ENCODE results near the gene DSCAML1. TPM values are rescaled to one million over a fixed set of nuclear protein-coding genes. Genes with fewer than 3 reads are reported as not detected.

The DSCAML1 gene
- total RNA-seq, 1 donor from 2014 or later, result not detected

DNA sequence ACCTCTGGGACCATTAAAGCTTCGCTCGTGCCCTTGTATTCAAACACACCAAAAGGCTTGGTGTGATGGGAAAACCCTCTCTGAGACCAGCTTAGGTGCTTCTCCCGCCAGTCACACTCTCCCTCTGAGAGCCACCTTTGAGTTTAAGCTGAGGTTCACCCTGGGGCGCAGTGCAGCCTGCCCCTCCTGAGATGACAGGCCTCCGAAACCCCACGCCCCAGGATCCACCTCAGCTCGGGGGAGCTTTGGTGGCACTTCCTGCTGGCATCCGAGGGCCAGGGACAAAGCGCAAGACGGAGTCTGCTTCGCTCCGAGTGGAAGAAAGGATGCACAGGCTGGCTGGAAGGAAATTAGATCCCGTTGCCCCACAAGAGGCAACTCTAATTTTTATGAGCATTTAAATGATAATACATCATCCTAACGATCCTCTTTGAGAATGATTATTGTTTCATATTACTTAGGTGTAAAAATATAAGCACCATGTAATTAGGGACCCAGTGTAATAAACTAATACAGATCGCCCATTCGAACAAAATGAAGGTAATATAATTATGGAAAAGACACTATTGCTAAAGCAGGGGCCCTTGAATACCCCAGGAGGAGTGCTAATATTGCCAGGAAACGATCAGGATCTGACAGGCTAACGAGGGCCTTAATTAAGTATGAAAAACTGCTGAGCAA, 334.7 kb downstream of the DSCAML1 start:
- Histone ChIP-seq H3K4me1 (no peaks in the 10 kb centered on the region), H3K27me3 (no peaks in the 10 kb centered on the region), H3K9me3 (no peaks in the 10 kb centered on the region), H3K27ac (no peak overlapping the region), H3K36me3 (no peaks in the 10 kb centered on the region), H3K4me3 (no peak overlapping the region)
- TF ChIP-seq, protein P1, sequence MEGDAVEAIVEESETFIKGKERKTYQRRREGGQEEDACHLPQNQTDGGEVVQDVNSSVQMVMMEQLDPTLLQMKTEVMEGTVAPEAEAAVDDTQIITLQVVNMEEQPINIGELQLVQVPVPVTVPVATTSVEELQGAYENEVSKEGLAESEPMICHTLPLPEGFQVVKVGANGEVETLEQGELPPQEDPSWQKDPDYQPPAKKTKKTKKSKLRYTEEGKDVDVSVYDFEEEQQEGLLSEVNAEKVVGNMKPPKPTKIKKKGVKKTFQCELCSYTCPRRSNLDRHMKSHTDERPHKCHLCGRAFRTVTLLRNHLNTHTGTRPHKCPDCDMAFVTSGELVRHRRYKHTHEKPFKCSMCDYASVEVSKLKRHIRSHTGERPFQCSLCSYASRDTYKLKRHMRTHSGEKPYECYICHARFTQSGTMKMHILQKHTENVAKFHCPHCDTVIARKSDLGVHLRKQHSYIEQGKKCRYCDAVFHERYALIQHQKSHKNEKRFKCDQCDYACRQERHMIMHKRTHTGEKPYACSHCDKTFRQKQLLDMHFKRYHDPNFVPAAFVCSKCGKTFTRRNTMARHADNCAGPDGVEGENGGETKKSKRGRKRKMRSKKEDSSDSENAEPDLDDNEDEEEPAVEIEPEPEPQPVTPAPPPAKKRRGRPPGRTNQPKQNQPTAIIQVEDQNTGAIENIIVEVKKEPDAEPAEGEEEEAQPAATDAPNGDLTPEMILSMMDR (IDR thresholded peaks at IDR 0.05), result no peak
- DNase-seq (ENCODE audit: low spot score in 2 of 2), result no peak
- intact Hi-C loops (cut with DNase I), result no loop called here

DNA sequence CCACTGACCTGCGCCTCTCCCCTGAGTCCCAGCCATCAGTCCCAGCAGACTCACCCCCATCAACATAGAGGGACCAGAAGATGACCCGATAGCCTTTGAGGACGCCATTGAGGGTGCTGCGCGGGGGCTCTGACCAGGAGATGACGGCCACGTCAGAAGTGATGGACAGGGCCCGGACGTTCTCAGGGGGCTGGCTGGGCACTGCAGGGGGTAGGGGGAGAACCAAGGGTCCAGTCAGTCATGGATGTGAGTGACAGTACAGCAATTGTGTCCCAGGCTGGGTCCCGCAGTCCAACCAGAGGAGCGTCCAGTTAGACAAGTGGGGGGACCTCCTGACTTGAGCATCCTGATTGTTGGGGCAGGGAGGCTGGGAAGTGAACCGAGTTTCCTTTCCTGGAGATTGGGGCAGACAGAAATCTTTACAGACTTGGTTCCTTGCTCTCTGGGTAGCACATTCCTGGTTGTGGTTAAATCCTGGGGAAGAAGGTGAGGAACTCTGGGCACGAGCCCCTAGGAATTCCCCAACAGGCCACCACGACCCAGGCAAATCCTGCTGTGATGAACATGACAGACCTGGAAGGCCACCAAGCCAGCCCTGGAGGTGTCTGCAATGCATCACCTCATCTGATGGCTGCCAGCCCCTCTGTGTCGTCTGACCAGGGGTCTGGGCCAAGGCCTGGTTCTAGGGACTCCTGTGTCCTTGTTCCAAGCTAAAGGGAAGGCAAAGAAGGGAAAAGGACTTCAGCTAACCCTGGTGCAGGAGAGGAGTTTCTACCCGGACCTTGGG, 335.4 kb downstream of the DSCAML1 start:
- Histone ChIP-seq H3K4me3 (no peak overlapping the region), H3K36me3 (no peaks in the 10 kb centered on the region), H3K27me3 (no peaks in the 10 kb centered on the region), H3K4me1 (no peaks in the 10 kb centered on the region), H3K27ac (no peak overlapping the region), H3K9me3 (no peaks in the 10 kb centered on the region)
- intact Hi-C loops (cut with DNase I), result no loop called here
- no peak for DNase-seq (ENCODE audit: low spot score in 2 of 2)
- TF ChIP-seq, protein P1 (IDR thresholded peaks at IDR 0.05), result no peak

DNA sequence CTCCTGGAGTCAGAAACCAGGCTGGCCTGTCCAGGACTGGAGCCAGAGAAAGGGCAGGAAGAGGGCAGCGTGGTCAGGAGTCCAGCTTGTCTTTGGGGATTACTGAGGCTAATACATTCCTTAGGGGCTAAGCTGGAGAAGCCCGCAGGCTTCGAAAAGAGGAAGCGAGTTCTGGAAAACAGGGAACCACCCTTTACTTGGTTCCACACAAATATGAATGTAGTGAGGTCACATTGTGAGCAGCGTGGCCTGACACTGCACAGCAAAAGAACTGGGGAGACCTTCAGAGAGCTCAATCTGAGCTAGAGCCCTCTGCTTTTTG, 337.1 kb downstream of the DSCAML1 start:
- Histone ChIP-seq H3K4me1 (no peaks in the 10 kb centered on the region), H3K27ac (no peak overlapping the region), H3K36me3 (no peaks in the 10 kb centered on the region), H3K9me3 (no peaks in the 10 kb centered on the region), H3K4me3 (no peak overlapping the region), H3K27me3 (no peaks in the 10 kb centered on the region)
- intact Hi-C loops (cut with DNase I), result no loop called here
- DNase-seq (ENCODE audit: low spot score in 2 of 2), result no peak
- TF ChIP-seq, protein P1 (IDR thresholded peaks at IDR 0.05), result no peak

DNA sequence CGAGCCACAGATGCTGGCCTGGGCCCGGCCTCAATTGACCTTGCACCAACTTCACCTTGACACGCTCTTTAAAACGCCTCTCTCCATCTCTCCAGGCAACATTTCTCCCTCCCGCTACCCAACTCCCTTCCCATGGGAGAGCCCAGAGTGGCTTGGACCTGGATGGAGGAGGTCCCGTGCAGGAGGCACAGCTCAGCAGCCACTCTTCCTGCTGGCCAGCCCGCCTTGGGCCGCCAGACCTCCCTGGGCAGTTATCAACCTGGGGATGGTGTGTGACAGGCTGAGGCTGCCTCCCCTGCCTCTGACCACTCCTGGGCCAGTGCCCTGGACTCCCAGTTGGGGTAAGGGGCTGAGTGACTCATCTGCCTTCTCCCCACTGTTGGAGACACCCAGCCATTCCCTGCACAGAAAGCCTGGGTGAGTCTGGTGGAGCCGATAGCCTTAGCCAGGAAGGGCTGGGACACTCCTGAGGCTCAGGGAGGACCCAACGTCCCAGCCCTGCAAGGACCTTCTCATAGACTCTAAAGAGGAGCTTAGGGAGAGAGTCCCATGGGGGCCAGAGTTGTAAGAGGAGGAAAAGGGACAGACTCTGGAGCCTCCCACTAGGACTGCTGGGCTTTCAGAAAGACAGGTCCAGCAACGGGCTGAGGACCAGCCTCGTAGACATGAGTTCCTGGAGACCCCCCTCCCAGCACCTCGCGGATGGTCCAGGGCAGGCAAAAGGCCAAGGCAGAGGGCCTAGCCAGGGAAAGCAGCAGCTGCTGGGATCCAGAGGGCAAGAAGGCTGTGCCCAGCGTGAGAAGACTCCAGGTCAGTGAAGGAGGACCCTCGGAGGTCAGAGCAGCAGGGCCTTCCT, 337.7 kb downstream of the DSCAML1 start:
- no peak for DNase-seq (ENCODE audit: low spot score in 2 of 2)
- TF ChIP-seq, protein P1 (IDR thresholded peaks at IDR 0.05), result no peak
- intact Hi-C loops (cut with DNase I), result no loop called here

DNA sequence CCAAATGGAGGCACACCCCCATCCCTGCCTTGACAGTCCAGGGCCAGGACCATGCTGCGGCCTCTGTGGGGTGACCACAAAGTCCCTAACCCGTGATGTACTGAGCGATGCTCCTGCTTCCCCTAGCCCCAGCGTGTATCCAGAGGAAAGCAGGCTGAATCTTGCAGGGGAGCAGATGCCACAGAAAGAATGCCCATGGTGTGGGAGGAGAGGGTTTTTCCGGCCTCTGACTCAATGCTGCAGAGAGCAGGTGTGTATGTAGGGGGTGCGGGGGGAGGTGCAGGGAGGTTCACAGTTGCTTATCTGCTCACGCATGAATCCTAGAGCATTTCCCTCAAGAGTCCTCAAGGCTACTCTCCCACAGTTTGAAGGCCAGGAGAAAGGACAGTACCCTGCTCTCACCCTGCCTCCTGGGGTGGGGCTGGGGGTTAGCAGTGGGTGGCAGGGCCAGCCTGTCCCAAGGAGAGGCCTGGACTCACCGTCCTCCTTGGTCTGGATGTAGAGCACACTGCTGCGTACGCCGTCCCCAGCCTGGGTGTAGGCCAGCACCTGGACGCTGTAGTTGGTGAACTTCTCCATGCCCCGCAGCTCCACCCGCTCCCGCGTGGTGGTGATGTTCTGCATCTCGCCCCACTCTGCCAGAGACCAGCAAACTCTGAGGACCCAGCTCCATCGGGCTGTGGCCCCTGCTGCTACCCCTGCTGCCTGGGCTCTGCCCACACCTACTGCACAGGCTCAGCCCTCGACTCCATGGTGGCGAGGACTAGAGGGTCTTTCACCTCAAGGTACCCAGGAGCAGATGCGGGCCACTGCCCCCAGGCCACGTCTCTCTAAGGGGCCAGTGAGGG, 338.5 kb downstream of the DSCAML1 start:
- peaks cover 0 to 3% of the 10 kb centered on the region in 2 donors for H3K9me3 ChIP-seq
- no peaks in the 10 kb centered on the region for H3K27me3 ChIP-seq
- no peaks in the 10 kb centered on the region for H3K36me3 ChIP-seq
- no peak for DNase-seq (ENCODE audit: low spot score in 2 of 2)
- TF ChIP-seq, protein P1 (IDR thresholded peaks at IDR 0.05), result no peak
- H3K27ac ChIP-seq, result no peak overlapping the region
- no peak overlapping the region for H3K4me3 ChIP-seq
- intact Hi-C loops (cut with DNase I), result no loop called here
- H3K4me1 ChIP-seq, result no peaks in the 10 kb centered on the region

More for the DNA sequence above, 337.7 kb downstream of the DSCAML1 start:
- Histone ChIP-seq H3K27me3 (no peaks in the 10 kb centered on the region), H3K27ac (no peak overlapping the region), H3K4me3 (no peak overlapping the region), H3K36me3 (no peaks in the 10 kb centered on the region), H3K4me1 (no peaks in the 10 kb centered on the region), H3K9me3 (peaks cover 0 to 3% of the 10 kb centered on the region in 2 donors)

All from ascending aorta (tissue), 2 donors.